ENCODE data around the gene RBM11.

The RBM11 gene

GRCh38 chr21:14267076-14267475, 51.1 kb downstream of the RBM11 start:
- ChIA-PET CTCF (no interaction called here), POLR2A (no interaction called here)
- Histone ChIP-seq H3K9me3 (ENCODE audit: control extremely low read depth in 1 of 5, control insufficient read depth in 4 of 5, insufficient read depth in 2 of 5, low read depth in 1 of 5, low read length in 4 of 5) (no peaks in the 10 kb centered on the region), H3K27me3 (replicated peaks in 2 of 5; ENCODE audit: control insufficient read depth in 4 of 5, insufficient read depth in 5 of 5, low read length in 4 of 5) (no peaks in the 10 kb centered on the region), H3K27ac (ENCODE audit: insufficient read depth in 1 of 2, low read depth in 1 of 2, low read length in 2 of 2, poor library complexity in 1 of 2, severe bottlenecking in 2 of 2) (no peak overlapping the region), H3K4me1 (ENCODE audit: control extremely low read depth in 1 of 4, control insufficient read depth in 4 of 4, insufficient read depth in 4 of 4, low read length in 3 of 4) (no peaks in the 10 kb centered on the region), H3K36me3 (ENCODE audit: control insufficient read depth in 4 of 4, insufficient read depth in 4 of 4, low read length in 3 of 4) (no peaks in the 10 kb centered on the region), H3K4me3 (ENCODE audit: control insufficient read depth in 1 of 7, extremely low read depth in 1 of 7, insufficient read depth in 4 of 7, low read depth in 2 of 7, low read length in 6 of 7) (no peak overlapping the region)
- no peak for DNase-seq

DNA sequence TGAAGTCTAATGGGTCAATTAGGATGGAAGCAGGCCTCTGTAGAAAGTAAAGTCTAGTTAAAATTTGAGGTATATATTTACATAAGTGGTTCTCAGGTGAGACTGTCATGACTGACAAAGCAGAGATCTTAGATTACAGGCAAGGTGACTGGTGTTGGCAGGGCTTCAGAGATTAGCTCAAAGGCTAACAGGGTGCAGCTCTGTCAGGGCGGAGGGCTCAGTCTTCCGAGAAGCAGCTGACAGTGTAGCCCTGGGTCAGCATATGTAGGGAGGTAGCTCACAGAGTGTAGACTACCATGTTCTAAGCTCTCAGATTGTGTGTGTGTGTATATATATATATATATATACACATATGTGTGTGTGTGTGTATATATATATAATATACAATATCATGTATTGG, 54.7 kb downstream of the RBM11 start:
- Histone ChIP-seq H3K27ac (ENCODE audit: insufficient read depth in 1 of 2, low read depth in 1 of 2, low read length in 2 of 2, poor library complexity in 1 of 2, severe bottlenecking in 2 of 2) (no peak overlapping the region), H3K9me3 (ENCODE audit: control extremely low read depth in 1 of 5, control insufficient read depth in 4 of 5, insufficient read depth in 2 of 5, low read depth in 1 of 5, low read length in 4 of 5) (no peaks in the 10 kb centered on the region), H3K4me3 (ENCODE audit: control insufficient read depth in 1 of 7, extremely low read depth in 1 of 7, insufficient read depth in 4 of 7, low read depth in 2 of 7, low read length in 6 of 7) (no peak overlapping the region), H3K36me3 (ENCODE audit: control insufficient read depth in 4 of 4, insufficient read depth in 4 of 4, low read length in 3 of 4) (no peaks in the 10 kb centered on the region), H3K27me3 (replicated peaks in 2 of 5; ENCODE audit: control insufficient read depth in 4 of 5, insufficient read depth in 5 of 5, low read length in 4 of 5) (peaks cover 2 to 9% (median 2%) of the 10 kb centered on the region in 5 experiments), H3K4me1 (ENCODE audit: control extremely low read depth in 1 of 4, control insufficient read depth in 4 of 4, insufficient read depth in 4 of 4, low read length in 3 of 4) (peaks cover 0 to 5% (median 4%) of the 10 kb centered on the region in 4 experiments)
- WGBS (ENCODE audit: insufficient coverage), result no CpG with 5 or more reads among the region's 2 CpGs
- CTCF ChIA-PET, result interaction anchor here (1.0 kb wide), 1 partner anchor 13 kb away, joined by 3 read pairs; no protein-coding TSS in a partner anchor
- POLR2A ChIA-PET, result no interaction called here
- no peak for DNase-seq

DNA sequence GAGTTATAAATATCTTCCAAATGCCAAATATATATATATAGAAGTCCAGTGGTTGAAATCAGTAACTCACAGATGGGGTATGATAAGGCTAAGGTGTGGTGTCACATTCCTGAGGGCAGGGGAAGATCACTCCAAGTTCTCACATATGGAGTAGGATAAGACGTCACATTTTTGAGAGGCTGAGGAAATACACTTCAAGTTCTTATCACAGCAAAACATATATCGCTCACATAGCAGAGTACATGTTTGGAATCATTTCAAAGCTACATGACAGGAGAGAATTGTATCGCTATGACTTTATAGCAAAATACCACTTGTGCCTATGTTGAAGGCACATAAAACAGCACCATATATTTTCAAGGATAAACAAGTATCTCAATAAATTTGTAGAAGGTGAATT, 55.1 kb downstream of the RBM11 start:
- POLR2A ChIA-PET, result no interaction called here
- WGBS (ENCODE audit: insufficient coverage), result 100% methylated on average over 1 of the region's 3 CpGs
- no peaks in the 10 kb centered on the region for H3K36me3 ChIP-seq (ENCODE audit: control insufficient read depth in 4 of 4, insufficient read depth in 4 of 4, low read length in 3 of 4)
- no peak overlapping the region for H3K4me3 ChIP-seq (ENCODE audit: control insufficient read depth in 1 of 7, extremely low read depth in 1 of 7, insufficient read depth in 4 of 7, low read depth in 2 of 7, low read length in 6 of 7)
- H3K27ac ChIP-seq (ENCODE audit: insufficient read depth in 1 of 2, low read depth in 1 of 2, low read length in 2 of 2, poor library complexity in 1 of 2, severe bottlenecking in 2 of 2), result no peak overlapping the region
- H3K4me1 ChIP-seq (ENCODE audit: control extremely low read depth in 1 of 4, control insufficient read depth in 4 of 4, insufficient read depth in 4 of 4, low read length in 3 of 4), result peaks cover 0 to 5% (median 4%) of the 10 kb centered on the region in 4 experiments
- peak in 2 of 3 donors; percentile 9 to 50 for DNase-seq
- CTCF ChIA-PET, result interaction anchor here (1.0 kb wide), 1 partner anchor 13 kb away, joined by 3 read pairs; no protein-coding TSS in a partner anchor
- H3K27me3 ChIP-seq (replicated peaks in 2 of 5; ENCODE audit: control insufficient read depth in 4 of 5, insufficient read depth in 5 of 5, low read length in 4 of 5), result peaks cover 2 to 9% (median 2%) of the 10 kb centered on the region in 5 experiments
- H3K9me3 ChIP-seq (ENCODE audit: control extremely low read depth in 1 of 5, control insufficient read depth in 4 of 5, insufficient read depth in 2 of 5, low read depth in 1 of 5, low read length in 4 of 5), result no peaks in the 10 kb centered on the region

DNA sequence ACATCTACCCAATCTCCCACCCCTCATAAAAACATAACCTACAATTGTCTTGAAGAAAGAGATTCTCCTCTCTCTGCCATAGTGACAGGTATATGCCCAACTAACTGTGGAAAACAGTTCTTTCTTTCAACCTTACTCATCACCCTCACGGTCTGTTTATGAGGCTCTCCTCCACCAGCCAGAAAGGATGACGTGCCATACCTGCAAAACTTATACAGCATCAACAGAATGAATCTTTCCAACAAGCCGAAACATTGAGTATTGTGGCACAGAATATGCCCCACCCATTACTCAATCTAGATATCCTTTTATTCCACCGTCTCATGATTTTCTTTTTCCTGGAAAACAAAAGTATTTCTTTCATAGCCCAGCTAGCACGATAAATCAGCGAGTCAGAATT, 55.7 kb downstream of the RBM11 start:
- no peak overlapping the region for H3K27ac ChIP-seq (ENCODE audit: insufficient read depth in 1 of 2, low read depth in 1 of 2, low read length in 2 of 2, poor library complexity in 1 of 2, severe bottlenecking in 2 of 2)
- ChIA-PET CTCF (no interaction called here), POLR2A (no interaction called here)
- no peaks in the 10 kb centered on the region for H3K36me3 ChIP-seq (ENCODE audit: control insufficient read depth in 4 of 4, insufficient read depth in 4 of 4, low read length in 3 of 4)
- H3K9me3 ChIP-seq (ENCODE audit: control extremely low read depth in 1 of 5, control insufficient read depth in 4 of 5, insufficient read depth in 2 of 5, low read depth in 1 of 5, low read length in 4 of 5), result no peaks in the 10 kb centered on the region
- H3K27me3 ChIP-seq (replicated peaks in 2 of 5; ENCODE audit: control insufficient read depth in 4 of 5, insufficient read depth in 5 of 5, low read length in 4 of 5), result peaks cover 2 to 9% (median 2%) of the 10 kb centered on the region in 5 experiments
- no peak for DNase-seq
- no peak overlapping the region for H3K4me3 ChIP-seq (ENCODE audit: control insufficient read depth in 1 of 7, extremely low read depth in 1 of 7, insufficient read depth in 4 of 7, low read depth in 2 of 7, low read length in 6 of 7)
- 89% methylated on average over 6 of the region's 6 CpGs for WGBS (ENCODE audit: insufficient coverage)
- H3K4me1 ChIP-seq (ENCODE audit: control extremely low read depth in 1 of 4, control insufficient read depth in 4 of 4, insufficient read depth in 4 of 4, low read length in 3 of 4), result peaks cover 0 to 5% (median 4%) of the 10 kb centered on the region in 4 experiments

GRCh38 chr21:14273736-14274538, 58.0 kb downstream of the RBM11 start:
- peaks cover 2 to 9% (median 2%) of the 10 kb centered on the region in 5 experiments for H3K27me3 ChIP-seq (replicated peaks in 2 of 5; ENCODE audit: control insufficient read depth in 4 of 5, insufficient read depth in 5 of 5, low read length in 4 of 5)
- DNase-seq, result peak in 1 of 3 donors; percentile 25
- H3K36me3 ChIP-seq (ENCODE audit: control insufficient read depth in 4 of 4, insufficient read depth in 4 of 4, low read length in 3 of 4), result no peaks in the 10 kb centered on the region
- H3K27ac ChIP-seq (ENCODE audit: insufficient read depth in 1 of 2, low read depth in 1 of 2, low read length in 2 of 2, poor library complexity in 1 of 2, severe bottlenecking in 2 of 2), result no peak overlapping the region
- CTCF ChIA-PET, result interaction anchor here (0.9 kb wide), 1 partner anchor 16 kb away, joined by 4 read pairs; no protein-coding TSS in a partner anchor
- no peaks in the 10 kb centered on the region for H3K9me3 ChIP-seq (ENCODE audit: control extremely low read depth in 1 of 5, control insufficient read depth in 4 of 5, insufficient read depth in 2 of 5, low read depth in 1 of 5, low read length in 4 of 5)
- 33% methylated on average over 35 of the region's 39 CpGs for WGBS (ENCODE audit: insufficient coverage)
- H3K4me3 ChIP-seq (ENCODE audit: control insufficient read depth in 1 of 7, extremely low read depth in 1 of 7, insufficient read depth in 4 of 7, low read depth in 2 of 7, low read length in 6 of 7), result peak overlapping the region in 6 of 7 experiments; percentile 28 to 73 (median 46)
- POLR2A ChIA-PET, result no interaction called here
- H3K4me1 ChIP-seq (ENCODE audit: control extremely low read depth in 1 of 4, control insufficient read depth in 4 of 4, insufficient read depth in 4 of 4, low read length in 3 of 4), result peaks cover 0 to 5% (median 4%) of the 10 kb centered on the region in 4 experiments

DNA sequence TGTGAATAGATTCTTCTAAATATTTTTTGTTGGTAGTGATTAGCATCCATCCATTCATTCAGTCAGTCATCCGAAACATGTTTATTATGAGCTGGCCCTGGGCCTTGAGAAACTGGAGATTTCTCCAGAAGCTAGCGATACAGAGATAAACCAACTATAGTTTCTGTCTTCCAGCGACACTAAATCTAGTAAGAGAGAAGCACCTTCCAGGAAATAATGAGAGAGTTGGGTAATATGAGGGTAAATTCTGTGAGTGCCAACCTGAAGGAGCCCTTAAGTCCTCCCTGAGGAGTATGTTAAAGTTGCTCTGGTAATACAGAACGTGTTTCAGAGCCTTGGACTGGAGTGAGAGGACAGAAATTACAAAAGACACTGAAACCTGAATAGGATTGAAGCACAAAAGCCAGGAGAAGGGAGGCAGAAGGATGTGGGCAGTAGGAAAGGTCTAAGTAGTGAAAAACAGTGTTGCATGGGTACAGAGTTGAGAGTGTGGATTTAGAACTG, 59.8 kb downstream of the RBM11 start:
- H3K27me3 ChIP-seq (replicated peaks in 2 of 5; ENCODE audit: control insufficient read depth in 4 of 5, insufficient read depth in 5 of 5, low read length in 4 of 5), result peaks cover 2 to 9% (median 4%) of the 10 kb centered on the region in 5 experiments
- no peaks in the 10 kb centered on the region for H3K9me3 ChIP-seq (ENCODE audit: control extremely low read depth in 1 of 5, control insufficient read depth in 4 of 5, insufficient read depth in 2 of 5, low read depth in 1 of 5, low read length in 4 of 5)
- WGBS (ENCODE audit: insufficient coverage), result 100% methylated on average over 3 of the region's 4 CpGs
- H3K27ac ChIP-seq (ENCODE audit: insufficient read depth in 1 of 2, low read depth in 1 of 2, low read length in 2 of 2, poor library complexity in 1 of 2, severe bottlenecking in 2 of 2), result no peak overlapping the region
- POLR2A ChIA-PET, result no interaction called here
- CTCF ChIA-PET, result interaction anchor here (0.9 kb wide), 1 partner anchor 14 kb away, joined by 3 read pairs; no protein-coding TSS in a partner anchor
- no peak overlapping the region for H3K4me3 ChIP-seq (ENCODE audit: control insufficient read depth in 1 of 7, extremely low read depth in 1 of 7, insufficient read depth in 4 of 7, low read depth in 2 of 7, low read length in 6 of 7)
- peaks cover 0 to 5% (median 4%) of the 10 kb centered on the region in 4 experiments for H3K4me1 ChIP-seq (ENCODE audit: control extremely low read depth in 1 of 4, control insufficient read depth in 4 of 4, insufficient read depth in 4 of 4, low read length in 3 of 4)
- H3K36me3 ChIP-seq (ENCODE audit: control insufficient read depth in 4 of 4, insufficient read depth in 4 of 4, low read length in 3 of 4), result no peaks in the 10 kb centered on the region
- DNase-seq, result no peak

All from common myeloid progenitor, CD34-positive (primary cell).